PC-3 (cell line): Measurements from ENCODE around the gene ZBTB7A. TPM values are rescaled to one million over a fixed set of nuclear protein-coding genes. Genes with fewer than 3 reads are reported as not detected.

Experiments used
- ATAC-seq: fragments of 200-7000 bp; cut with Tn5 transposase; 2 replicates; pipeline ENCODE4 v1.9.1; 2020; ENCODE audit warnings: mild to moderate bottlenecking, moderate library complexity
- BruUV-seq: library from RNA; stranded (reverse); fragments of 400-500 nt; replicated peaks from 2 replicates; lab custom pipeline; 2021; lab: Mats Ljungman, UMichigan
- CTCF ChIA-PET: fragments of 300-600 bp; sonication (Branson Sonifier 250); formaldehyde crosslinking; loops from one replicate; lab custom pipeline; 2022; ENCODE audit warnings: antibody characterized with exemption; lab: Charles Lee
- POLR2A ChIA-PET: fragments of 300-600 bp; sonication (Branson Sonifier 250); formaldehyde crosslinking; loops from one replicate; lab custom pipeline; 2022; ENCODE audit warnings: antibody characterized with exemption; ENCODE audit not compliant: unreplicated experiment; lab: Charles Lee
- DNase-seq: peaks from one replicate; pipeline ENCODE4 v3.0.0-alpha.2; 2015
- H2AFZ ChIP-seq: fragments of 300-600 bp; sonication (generic); 2 replicates; pipeline ENCODE4 v1.6.0; 2016; ENCODE audit warnings: antibody characterized with exemption, low read length
- H3F3A ChIP-seq: fragments of 300-600 bp; sonication (generic); one replicate; pipeline ENCODE4 v1.6.0; 2017; ENCODE audit warnings: antibody characterized with exemption, low read length, control low read depth, mild to moderate bottlenecking; ENCODE audit not compliant: unreplicated experiment
- H3K27ac ChIP-seq: fragments of 300-600 bp; sonication (generic); 2 replicates; pipeline ENCODE4 v1.5.1; 2016; ENCODE audit warnings: mild to moderate bottlenecking, low read length
- H3K27me3 ChIP-seq: fragments of 300-600 bp; sonication (generic); 2 replicates; pipeline ENCODE4 v1.6.1; 2016; ENCODE audit warnings: low read length, mixed read lengths
- H3K36me3 ChIP-seq: fragments of 300-600 bp; sonication (generic); 2 replicates; pipeline ENCODE4 v1.6.1; 2016; ENCODE audit warnings: low read depth, mixed run types, low read length, mixed read lengths
- H3K4me1 ChIP-seq: fragments of 300-600 bp; sonication (generic); 2 replicates; pipeline ENCODE4 v1.5.1; 2016; ENCODE audit warnings: low read length; ENCODE audit not compliant: insufficient read depth
- H3K4me2 ChIP-seq: fragments of 300-600 bp; sonication (generic); 2 replicates; pipeline ENCODE4 v1.6.0; 2016; ENCODE audit warnings: low read length
- H3K4me3 ChIP-seq: fragments of 300-600 bp; sonication (generic); 2 replicates; pipeline ENCODE4 v1.5.1; 2016; ENCODE audit warnings: mild to moderate bottlenecking, low read length, mixed read lengths
- H3K79me2 ChIP-seq: fragments of 300-600 bp; sonication (generic); 2 replicates; pipeline ENCODE4 v1.6.1; 2017; ENCODE audit warnings: low read length, mixed read lengths
- H3K9ac ChIP-seq: fragments of 300-600 bp; sonication (generic); 2 replicates; pipeline ENCODE4 v1.6.0; 2016; ENCODE audit warnings: mild to moderate bottlenecking, low read length
- H3K9me2 ChIP-seq: fragments of 300-600 bp; sonication (generic); replicated peaks from 2 replicates; pipeline ENCODE4 v1.6.1; 2016; ENCODE audit warnings: mixed run types, low read length, mixed read lengths
- H3K9me3 ChIP-seq: fragments of 300-600 bp; sonication (generic); 2 replicates; pipeline ENCODE4 v1.6.1; 2016; ENCODE audit warnings: low read length, mixed read lengths
- H4K20me1 ChIP-seq: fragments of 300-600 bp; sonication (generic); 2 replicates; pipeline ENCODE4 v1.6.1; 2016; ENCODE audit warnings: low read length, mixed read lengths
- CTCF ChIP-seq: fragments of 300-600 bp; sonication (generic); conservative IDR thresholded peaks from 2 replicates; pipeline ENCODE4 v1.5.1; 2017; ENCODE audit warnings: antibody characterized with exemption, low read depth, mild to moderate bottlenecking, low read length
- EZH2 ChIP-seq: fragments of 300-600 bp; sonication (generic); IDR thresholded peaks from one replicate; pipeline ENCODE4 v1.6.1; 2017; ENCODE audit warnings: antibody characterized with exemption, mild to moderate bottlenecking, low read length; ENCODE audit not compliant: unreplicated experiment
- EZH2phosphoT487 ChIP-seq: fragments of 300-600 bp; sonication (generic); IDR thresholded peaks from 2 replicates; pipeline ENCODE4 v1.6.1; 2018; ENCODE audit warnings: mild to moderate bottlenecking, antibody characterized with exemption, low read length, borderline replicate concordance
- intact Hi-C: fragments of 100-400 bp; cut with micrococcal nuclease; formaldehyde crosslinking; loops from 2 replicates; pipeline ENCODE4 v1.9.0; 2023
- total RNA-seq: library from RNA; depleted of rRNA; stranded (reverse); fragments of >200 nt; gene quantifications from 2 replicates; pipeline ENCODE4 v1.2.3, GENCODE V29; 2014

The ZBTB7A gene
- total RNA-seq, 1 experiment from 2014 or later, result 16.7 TPM

DNA sequence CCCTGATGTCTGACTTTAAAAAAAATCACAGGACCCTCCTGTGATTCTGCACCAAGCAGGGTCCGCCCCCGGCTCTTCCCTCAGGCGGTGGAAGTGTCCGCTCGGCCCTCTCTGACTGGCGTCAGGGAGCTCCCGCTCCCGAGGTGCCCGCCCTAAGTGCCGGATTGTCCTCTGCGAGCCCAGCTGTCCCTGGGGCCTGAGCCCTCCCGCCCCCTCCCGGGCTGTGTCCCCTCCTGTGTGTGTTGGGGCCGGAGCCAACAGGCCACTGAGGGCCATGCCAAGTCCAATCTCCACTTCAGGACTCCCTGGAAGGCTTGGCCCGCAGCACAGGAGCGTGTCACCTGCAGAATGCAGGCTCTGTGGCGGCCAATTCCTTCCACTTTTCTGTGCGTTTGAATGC, 31.8 kb upstream of the ZBTB7A start:
- no TSS peak for BruUV-seq
- H3K9me2 ChIP-seq, result no peaks in the 10 kb centered on the region
- intact Hi-C loops, result no loop called here
- H4K20me1 ChIP-seq, result no peaks in the 10 kb centered on the region
- DNase-seq (no peak), ATAC-seq (no peak)
- no peak overlapping the region for H3K4me3 ChIP-seq
- no peak overlapping the region for H3K27ac ChIP-seq
- H3K9me3 ChIP-seq, result no peaks in the 10 kb centered on the region
- H3K79me2 ChIP-seq, result no peaks in the 10 kb centered on the region
- TF ChIP-seq CTCF, result no peak
- no peak for TF ChIP-seq EZH2
- no peak for TF ChIP-seq EZH2phosphoT487
- ChIA-PET CTCF (no interaction called here), POLR2A (no interaction called here)
- H3K4me2 ChIP-seq, result no peak overlapping the region
- no peaks in the 10 kb centered on the region for H3F3A ChIP-seq
- no peaks in the 10 kb centered on the region; the same call in 1 of the 2 replicates for H3K4me1 ChIP-seq
- H3K36me3 ChIP-seq, result no peaks in the 10 kb centered on the region
- H2AFZ ChIP-seq, result no peak overlapping the region
- H3K9ac ChIP-seq, result no peak overlapping the region
- H3K27me3 ChIP-seq, result no peaks in the 10 kb centered on the region

GRCh38 chr19:4097501-4097900, 30.8 kb upstream of the ZBTB7A start:
- Histone ChIP-seq H2AFZ (no peak overlapping the region), H3F3A (no peaks in the 10 kb centered on the region), H3K27ac (no peak overlapping the region), H3K36me3 (no peaks in the 10 kb centered on the region), H3K9me3 (no peaks in the 10 kb centered on the region), H3K4me1 (no peaks in the 10 kb centered on the region), H3K79me2 (no peaks in the 10 kb centered on the region), H3K9ac (no peak overlapping the region), H3K27me3 (no peaks in the 10 kb centered on the region), H3K9me2 (no peaks in the 10 kb centered on the region), H3K4me2 (no peak overlapping the region), H3K4me3 (no peak overlapping the region), H4K20me1 (no peaks in the 10 kb centered on the region)
- TF ChIP-seq EZH2 (no peak), EZH2phosphoT487 (no peak), CTCF (no peak)
- intact Hi-C loops, result no loop called here
- ChIA-PET POLR2A (no interaction called here), CTCF (no interaction called here)
- no peak for DNase-seq
- no peak for ATAC-seq
- no TSS peak for BruUV-seq

DNA sequence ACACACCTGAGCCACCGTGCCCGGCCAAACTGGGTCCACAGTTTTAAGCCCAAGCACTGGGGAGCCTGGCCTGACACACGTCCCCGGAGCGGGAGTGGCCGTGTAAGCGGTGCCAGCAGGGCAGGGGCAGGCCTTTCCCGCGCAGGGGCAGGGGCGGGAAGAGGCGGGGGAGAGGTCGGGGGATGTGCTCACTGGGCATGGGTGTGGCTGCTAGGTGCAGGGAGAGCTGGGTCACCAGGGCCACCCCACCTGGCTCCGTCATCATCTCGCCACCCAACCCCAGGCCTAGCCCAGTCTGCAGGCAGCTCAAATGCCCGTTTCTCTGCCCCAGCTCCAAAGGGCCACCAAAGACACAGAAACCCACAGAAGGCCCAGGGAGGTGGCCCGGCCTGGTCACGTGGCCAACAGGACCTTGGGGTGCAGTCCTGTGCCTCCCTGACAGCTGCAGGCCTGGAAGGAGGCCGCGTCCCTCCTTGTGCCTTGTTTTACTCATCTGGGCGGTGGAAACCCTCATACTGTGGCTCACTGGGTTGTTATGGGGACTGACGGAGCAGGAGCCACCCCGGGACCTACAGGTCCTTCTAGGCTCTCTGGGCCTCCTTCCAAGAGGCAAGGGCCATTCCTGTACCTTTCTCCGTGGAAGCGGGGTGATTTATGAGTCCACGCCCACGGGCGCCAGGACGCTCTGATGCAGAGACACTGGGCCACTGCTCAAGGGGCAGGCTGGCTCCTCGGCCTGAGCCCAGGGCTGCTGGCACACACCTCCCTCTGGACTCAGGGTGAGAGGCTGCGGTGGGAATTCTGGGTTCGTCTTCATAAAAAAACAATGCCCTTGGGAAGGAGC, 29.6 kb upstream of the ZBTB7A start:
- H3K9me2 ChIP-seq, result no peaks in the 10 kb centered on the region
- DNase-seq (no peak), ATAC-seq (no peak)
- no peaks in the 10 kb centered on the region for H3K27me3 ChIP-seq
- no peaks in the 10 kb centered on the region for H3K36me3 ChIP-seq
- intact Hi-C loops, result no loop called here
- no peaks in the 10 kb centered on the region for H3K9me3 ChIP-seq
- ChIA-PET CTCF (interaction anchor here (0.5 kb wide), 1 partner anchor 109 kb away, joined by 6 read pairs; no protein-coding TSS in a partner anchor), POLR2A (no interaction called here)
- H3K4me2 ChIP-seq, result no peak overlapping the region
- no peaks in the 10 kb centered on the region for H3K79me2 ChIP-seq
- BruUV-seq, result no TSS peak
- no peaks in the 10 kb centered on the region for H3K4me1 ChIP-seq
- TF ChIP-seq EZH2phosphoT487, result no peak
- no peak for TF ChIP-seq CTCF
- TF ChIP-seq EZH2, result no peak
- no peak overlapping the region for H3K4me3 ChIP-seq
- H3K27ac ChIP-seq, result no peak overlapping the region
- no peak overlapping the region for H2AFZ ChIP-seq
- H3K9ac ChIP-seq, result no peak overlapping the region
- no peaks in the 10 kb centered on the region for H4K20me1 ChIP-seq
- H3F3A ChIP-seq, result no peaks in the 10 kb centered on the region
